GM20431 (cell line): ENCODE measurements around the gene SLC6A7.

Source experiments
- in situ Hi-C: fragments of 300-500 bp; cut with MseI, MboI; formaldehyde crosslinking; loops from one replicate; pipeline ENCODE4 v1.15.0; 2020; ENCODE audit warnings: low sequenced_read_pairs; ENCODE audit not compliant: unreplicated experiment

The SLC6A7 gene

DNA sequence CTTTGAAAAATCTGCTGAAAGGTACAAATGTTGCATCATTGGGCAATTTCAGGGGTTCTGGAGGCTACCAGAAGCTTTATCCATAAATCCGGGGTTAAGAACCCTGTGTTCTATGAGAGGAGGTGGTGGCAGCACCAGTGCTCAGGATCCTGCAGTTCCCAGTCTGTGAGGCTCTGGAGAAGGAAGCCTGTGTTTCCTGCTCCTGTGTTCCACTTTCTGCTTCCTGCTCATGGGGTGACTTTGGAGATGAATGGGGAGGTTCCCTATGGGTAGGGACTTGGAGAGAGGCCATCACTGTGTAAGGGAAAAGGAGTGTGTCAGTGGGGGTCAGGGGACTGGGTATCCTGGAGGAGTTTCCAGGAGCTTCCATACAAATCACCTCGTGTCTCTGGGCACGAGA is 21.0 kb upstream of the SLC6A7 start:
- in situ Hi-C loops, result loop anchor here (10.0 kb wide), 1 partner anchor 46 kb away; no protein-coding TSS in a partner anchor

DNA sequence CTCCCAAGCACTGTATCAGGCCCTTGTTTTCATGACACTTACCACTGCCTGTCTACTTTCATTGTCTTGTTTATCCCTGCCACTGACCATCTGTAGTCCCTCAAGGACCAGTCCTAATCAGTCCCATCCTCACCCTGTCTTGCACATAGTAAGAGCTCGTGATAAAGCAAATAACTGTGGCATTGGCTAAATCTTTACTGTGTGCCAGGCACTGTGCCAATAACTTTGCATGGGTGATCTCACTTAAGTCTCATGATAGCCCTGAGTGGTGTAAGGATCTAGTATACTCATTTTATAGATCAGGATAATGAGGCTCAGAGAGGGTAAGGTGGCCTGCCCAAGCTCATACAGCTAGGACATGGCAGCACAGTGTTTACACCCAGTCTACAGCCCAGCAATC is 17.7 kb upstream of the SLC6A7 start:
- in situ Hi-C loops, result no loop called here

DNA sequence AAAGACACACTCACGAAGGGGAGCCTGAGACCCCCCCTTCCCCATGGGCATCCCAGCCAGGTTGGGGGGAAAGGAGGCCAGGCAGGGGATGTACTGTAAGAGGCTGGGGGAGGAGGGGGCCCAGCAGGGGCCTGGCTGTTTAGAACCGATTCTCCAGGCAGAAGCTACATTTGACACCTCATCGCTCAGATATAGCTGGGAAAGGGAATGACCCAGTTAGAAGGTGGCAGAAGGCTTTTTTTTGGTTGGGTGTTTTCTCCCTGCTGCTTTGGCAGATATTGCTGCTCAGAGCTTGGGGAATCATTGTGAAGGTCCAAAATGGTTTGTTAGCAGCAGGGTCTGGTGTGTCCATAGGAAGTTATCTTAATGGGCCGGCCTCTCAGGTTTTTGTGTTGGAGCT is 17.3 kb upstream of the SLC6A7 start:
- in situ Hi-C loops, result no loop called here

DNA sequence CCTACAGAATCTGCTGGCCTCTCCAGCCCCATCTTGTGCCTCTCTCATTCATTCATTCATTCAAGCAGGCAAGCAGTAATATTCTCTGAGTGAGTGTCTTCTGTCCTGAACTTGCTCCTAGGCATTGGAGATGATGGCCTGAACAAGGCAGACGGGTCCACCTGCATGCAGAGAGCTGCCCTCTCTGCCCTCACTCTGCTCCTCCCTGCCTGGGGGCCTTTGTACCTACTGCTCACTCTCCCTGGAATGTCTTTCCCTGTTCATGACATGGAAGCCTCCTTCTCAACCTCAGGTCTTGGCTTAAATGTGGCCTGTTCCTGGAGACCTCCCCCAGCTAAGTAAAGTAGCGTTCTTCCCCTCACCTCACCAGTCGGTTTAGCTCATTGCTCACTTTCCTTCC is 16.7 kb upstream of the SLC6A7 start:
- in situ Hi-C loops, result no loop called here

DNA sequence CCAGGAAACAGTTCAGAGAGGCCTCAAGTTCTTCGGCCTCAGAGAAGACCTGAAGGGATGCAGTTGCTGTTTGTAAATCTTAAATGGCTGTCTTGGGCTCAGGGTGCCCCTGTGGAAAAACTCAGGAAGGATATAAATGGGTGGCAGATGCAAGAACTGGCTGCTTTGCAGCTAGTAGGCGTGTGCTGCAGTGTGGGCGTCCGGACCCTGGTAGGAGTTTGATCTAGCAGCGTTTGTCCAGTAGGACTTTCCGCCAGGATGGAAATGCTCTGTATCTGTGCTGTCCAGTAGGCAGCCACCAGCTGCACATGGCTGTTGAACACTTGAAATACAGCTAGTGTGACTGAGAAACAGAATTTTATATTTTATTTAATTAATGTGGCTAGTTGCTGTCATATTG is 15.6 kb upstream of the SLC6A7 start:
- in situ Hi-C loops, result no loop called here

DNA sequence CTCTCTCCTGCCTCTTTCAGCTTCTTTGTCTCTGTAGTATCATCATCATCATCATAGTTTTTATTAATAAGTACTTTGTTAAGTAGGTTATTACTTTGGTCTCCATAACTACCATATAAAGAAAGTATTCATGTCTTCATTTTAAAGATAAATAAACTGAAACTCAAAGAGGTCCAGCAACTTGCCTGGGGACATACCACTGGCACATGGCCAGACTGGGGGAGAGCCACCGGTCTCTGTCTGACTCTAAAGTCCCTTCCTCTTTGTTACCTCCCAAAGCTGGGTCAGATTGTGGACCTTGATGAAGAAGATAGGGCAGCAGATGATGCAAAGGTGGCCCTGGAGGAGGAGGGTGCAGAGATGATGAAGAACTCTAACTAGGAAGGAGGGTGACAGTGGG is 14.8 kb upstream of the SLC6A7 start:
- in situ Hi-C loops, result no loop called here

DNA sequence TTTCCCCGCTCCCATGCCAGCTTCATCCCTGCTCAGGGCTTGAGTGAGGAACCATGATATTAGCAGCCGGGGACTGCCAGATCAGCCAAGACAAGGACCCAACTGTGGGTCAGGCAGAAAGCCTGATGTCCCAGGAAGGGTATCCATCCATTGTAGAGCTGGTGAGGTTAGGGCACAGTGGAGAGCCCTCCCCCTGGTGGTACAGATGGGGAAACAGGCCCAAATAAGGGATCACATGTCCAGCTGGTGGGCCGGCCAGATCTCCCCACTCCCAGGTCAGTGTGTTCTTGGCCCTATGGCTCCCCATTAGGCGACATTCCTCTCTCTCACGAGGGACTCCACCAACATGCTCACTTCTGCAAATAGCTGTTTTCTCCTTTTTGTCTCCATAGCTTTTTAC is 14.3 kb upstream of the SLC6A7 start:
- in situ Hi-C loops, result no loop called here

DNA sequence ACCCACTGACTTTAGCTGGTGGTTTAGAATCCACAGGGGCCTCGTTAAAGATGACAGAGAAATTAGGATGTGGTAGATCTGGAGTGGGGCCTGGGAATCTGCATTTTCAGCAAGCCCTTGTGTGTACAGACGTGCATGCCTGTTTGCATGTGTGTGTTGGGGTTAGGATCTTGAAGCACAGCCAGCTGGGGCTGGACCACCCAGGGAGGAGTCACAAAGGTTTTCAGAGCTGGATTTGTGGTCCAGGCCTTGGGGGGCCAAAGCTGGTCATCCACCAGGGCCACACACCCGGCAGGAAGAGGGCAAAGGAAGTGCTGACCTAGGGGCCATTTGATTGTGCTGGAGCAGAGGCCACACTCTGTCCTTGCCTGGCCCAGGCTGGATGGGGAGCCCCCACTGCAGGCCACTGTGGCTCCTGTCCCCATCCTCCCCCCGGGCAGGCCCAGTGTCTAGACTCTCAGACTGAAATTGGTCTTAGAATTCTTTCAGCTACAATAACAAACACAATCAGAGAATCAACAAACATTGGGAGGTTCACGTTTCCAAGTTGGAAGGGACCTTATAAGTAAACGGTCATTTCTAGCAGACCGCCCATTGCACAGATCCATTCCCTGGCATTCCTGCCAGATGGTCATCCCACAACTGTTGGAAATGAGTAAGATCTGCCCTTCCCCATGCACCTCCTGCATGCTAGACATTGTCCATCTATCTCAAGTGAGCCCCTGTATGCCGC is 13.0 kb upstream of the SLC6A7 start:
- in situ Hi-C loops, result no loop called here

DNA sequence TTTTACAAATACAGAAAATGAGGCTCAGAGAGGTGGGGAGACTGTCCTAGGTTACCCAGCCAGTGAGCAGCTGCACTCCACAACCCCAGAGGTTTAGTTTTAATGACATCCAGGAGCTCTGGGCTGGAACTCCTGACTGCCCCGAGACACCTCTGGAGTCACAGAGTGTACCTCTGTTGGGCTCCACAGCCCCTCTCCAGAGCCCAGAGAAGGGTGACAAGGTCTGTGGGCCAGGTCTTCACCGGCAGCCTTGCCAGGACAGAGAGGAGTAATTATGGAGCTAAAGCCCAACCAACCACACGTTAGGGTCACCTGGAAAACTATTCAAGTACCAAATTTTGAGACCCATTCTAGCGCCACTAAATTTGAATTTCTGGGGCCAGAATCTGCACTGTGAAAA is 12.1 kb upstream of the SLC6A7 start:
- in situ Hi-C loops, result no loop called here

DNA sequence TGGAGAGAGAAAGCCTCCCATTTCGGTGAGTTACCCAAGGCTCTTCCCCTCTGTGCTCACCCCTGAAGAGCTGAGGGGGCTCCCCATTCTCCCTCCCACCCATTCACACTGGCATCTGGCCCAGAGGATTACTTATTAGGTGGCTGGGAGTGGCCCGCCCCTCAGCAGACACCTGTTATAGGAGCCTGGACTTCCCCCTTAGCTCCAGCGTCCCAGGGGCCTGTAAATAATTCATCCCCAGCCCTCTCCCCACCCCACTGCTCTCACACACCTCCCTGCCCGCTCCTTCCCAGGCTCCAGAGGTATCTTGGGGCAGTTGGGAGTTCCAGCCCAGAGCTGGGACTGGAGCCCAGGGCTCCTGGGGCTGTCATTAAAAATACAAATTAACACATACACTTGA is 11.6 kb upstream of the SLC6A7 start:
- in situ Hi-C loops, result no loop called here

DNA sequence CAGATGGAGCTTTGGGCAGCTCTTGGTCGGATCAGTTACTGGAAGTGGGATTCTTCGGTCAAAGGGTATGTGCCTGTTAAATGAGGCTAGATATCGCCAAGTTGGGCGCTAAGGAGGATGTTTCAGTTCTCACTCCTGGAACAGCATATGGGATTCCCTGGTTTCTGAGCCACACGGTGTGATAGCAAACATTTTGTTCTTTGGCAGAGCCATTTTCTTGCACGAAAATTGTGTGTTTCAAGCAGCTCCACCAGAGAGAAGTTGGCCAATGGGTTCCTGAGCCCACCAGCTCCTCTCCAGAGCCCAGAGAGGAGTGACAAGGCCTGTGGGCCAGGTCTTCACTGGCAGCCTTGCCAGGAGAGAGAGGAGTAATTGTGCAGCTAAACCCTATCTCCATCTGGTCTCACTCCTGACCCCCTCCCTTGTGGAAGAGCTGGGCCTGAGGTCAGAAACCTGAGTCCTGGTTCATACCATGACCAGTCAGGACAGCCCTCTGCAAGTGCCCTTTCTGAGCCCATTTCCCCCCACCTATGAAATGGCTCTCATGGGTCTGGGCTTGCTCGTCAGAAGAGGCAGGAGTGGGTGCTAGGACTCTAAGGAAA is 10.7 kb upstream of the SLC6A7 start:
- in situ Hi-C loops, result no loop called here

DNA sequence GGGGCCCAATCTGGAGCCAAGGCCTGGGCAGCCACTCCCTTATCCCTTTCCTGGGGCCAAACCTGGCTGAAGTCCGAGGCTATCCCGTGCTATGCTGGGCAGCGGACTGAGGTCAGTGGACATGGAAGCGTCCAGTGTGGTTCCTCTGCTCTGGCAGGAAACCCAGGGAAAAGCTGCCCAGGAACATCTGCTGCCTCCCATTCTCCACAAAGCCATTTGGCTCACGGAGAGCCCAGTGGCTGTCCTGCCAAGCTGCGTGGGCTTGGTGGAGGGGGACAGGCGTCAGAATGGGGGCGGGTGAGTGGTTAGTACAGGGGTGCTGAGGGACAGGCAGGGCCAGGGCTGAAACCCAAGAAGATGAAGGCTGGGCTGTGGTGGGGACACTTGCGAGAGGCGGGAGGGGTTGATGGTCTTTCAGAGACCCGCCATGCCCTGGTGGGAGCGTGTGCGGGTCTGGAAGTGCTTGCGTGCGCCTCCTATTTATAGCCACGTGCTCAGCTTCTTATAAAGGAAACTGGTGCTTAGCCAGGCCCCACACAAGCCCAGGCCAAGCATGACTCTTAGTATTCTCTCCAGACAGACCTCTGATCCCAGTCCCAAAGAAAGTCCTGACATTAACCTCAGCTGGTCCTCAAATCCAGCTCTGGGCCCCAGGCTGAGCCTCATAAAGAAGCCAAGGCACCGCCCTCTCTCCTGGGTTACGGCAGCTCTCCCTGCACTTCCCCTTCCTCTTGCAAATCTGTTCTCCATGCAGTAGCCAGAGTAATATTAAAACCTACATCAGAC is 9.4 kb upstream of the SLC6A7 start:
- in situ Hi-C loops, result no loop called here

DNA sequence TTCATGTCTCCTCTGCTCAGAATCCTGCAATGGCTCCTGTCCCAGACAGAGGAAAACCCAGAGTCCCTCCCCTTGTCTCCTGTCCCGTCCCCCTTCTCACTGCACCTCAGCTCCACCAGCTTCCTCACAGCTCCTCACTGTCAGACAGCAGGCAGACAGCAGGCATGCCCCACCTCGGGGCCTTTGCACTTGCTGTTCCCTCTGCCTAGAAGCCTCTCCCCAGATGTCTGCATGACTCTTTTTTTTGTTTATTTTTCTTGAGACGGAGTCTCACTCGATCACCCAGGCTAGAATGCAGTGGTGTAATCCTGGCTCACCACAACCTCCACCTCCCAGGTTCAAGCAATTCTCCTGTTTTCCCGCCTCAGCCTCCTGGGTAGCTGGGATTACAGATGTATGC is 8.8 kb upstream of the SLC6A7 start:
- in situ Hi-C loops, result no loop called here

DNA sequence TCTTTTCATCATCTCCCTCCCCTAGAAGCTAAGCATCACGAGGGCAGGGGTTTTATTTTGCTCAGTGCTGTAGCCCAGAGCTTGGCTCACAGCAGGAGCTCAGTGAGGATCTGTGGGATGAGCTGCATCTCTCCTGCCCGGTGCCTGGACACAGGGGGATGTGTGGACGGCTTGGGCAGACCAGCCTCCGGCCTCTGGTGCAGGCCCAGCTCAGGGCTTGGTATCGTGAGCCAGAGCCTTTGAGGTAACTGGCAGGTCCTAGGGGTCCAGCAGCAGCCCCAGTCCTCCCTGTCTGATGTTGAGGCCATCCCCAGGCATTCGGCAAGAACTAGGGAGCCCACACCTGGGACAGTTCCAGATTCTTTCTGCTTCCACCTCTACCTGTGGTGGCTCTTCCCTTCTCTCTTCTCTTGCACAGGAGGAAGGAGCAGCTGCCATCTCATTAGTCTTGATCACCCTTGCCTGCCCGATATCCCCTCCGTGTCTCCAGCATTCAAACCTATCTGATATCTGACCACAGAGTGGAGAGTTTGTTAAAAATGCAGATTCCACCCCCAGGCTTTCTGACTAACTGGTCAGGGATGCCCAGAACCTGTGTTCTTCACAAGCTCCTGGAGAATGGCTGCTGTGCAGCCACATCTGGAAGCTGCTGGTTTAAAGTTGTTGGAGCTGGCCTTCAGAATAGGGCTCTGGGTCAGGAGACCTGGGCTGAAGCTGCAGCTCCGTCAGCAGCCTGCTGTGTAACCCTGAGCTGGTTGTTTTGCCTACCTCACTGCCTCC is 7.9 kb upstream of the SLC6A7 start:
- in situ Hi-C loops, result no loop called here

DNA sequence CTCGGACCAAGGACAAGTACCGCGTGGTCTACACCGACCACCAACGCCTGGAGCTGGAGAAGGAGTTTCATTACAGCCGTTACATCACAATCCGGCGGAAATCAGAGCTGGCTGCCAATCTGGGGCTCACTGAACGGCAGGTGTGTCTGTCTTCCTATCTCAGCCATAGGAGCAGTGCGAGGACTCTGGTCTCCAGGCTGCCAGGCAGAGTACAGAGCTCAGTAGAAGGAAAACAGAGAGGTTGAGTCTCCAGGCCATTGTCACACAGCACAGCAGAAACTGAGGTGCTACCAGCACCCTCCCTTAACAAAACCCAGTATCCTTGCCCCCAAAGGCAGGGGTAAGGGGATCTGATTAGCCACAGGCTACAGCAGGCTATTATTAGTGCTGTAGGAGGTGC is 7.1 kb upstream of the SLC6A7 start:
- in situ Hi-C loops, result no loop called here

DNA sequence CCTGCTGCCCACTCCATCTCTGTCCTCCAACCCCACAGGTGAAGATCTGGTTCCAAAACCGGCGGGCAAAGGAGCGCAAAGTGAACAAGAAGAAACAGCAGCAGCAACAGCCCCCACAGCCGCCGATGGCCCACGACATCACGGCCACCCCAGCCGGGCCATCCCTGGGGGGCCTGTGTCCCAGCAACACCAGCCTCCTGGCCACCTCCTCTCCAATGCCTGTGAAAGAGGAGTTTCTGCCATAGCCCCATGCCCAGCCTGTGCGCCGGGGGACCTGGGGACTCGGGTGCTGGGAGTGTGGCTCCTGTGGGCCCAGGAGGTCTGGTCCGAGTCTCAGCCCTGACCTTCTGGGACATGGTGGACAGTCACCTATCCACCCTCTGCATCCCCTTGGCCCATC is 6.4 kb upstream of the SLC6A7 start:
- in situ Hi-C loops, result no loop called here

DNA sequence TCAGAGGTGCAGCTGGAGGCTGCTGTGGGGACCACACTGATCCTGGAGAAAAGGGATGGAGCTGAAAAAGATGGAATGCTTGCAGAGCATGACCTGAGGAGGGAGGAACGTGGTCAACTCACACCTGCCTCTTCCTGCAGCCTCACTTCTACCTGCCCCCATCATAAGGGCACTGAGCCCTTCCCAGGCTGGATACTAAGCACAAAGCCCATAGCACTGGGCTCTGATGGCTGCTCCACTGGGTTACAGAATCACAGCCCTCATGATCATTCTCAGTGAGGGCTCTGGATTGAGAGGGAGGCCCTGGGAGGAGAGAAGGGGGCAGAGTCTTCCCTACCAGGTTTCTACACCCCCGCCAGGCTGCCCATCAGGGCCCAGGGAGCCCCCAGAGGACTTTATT is 5.9 kb upstream of the SLC6A7 start:
- in situ Hi-C loops, result no loop called here

DNA sequence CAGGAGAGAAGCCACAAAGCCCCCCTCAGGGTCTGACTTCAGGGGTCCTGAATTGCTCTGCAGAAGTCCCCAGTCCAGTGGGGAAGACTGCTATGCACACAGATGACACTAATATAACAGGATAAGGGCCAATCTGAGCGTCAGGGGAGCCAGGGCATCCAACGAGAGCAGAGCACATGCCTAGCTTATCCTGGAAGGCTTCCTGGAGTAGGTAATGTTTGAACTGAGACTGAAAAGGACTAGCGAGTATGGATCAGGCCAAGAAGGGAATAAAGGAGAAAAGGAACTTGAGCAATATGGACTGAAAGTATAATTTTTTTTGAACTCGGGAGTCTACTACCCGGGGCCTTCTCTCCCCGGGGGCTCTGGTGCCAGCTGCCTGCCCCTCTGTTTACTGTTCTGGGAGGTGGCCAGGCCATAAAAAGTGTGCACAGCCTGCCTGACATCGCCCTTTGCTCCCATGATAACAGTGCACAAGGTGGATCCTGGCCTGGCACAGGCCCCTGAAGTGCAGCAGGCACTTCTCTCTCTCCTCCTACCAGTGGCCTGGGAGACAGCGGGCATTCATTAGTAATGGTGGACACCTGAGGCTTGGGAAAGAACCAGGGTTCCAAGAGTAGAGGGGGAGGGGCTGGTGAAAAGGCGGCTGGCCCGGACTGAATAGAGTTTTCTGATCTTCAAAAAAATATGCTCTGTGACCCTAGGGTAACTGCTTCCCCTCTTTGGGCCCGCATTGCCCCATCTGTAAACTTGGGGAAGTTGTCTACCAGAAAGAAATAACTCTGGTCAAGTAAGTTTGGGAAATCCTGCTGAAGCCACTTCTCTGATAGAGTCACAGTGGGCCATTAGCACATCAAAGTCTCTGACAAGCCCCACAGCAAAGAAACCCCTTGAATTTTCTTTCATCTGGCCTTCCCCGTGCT is 4.6 kb upstream of the SLC6A7 start:
- in situ Hi-C loops, result no loop called here

DNA sequence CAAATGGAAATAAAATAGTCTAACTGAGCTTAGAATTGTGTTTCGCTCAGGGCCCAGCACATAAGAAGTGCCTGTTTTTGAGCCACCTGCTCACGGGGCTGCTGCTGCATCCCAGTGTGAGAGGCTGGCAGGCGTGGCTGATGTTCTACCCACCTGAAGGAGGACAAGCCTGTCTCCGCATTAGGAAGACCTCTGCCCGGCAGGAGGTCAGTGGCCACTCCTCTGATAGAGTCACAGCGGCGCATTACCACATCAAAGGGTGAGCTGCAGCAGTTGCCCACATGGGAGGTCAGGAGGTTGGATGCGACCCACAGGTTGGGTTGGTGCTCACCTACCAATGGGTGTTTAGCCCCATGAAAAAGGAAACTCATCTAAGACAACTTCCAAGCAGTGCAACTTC is 3.7 kb upstream of the SLC6A7 start:
- in situ Hi-C loops, result no loop called here

DNA sequence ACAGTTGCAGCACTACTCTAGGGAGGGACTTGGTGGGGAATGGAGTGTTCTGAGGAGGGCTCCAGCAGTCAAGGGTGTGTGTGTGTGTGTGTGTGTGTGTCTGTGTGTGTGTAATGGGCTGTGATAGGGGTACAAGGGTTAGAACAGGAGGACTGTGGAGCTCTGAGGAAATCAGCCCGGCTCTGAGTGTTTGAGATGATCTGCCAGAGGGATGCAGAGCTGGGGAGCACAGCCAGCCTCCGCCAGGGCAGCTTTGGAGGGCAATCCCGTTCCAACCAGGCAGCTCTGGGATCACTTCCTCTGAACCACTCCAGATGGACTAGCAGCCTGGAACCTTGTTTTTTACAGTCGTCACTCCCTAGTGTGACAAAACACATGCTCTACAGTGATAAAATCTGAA is 3.0 kb upstream of the SLC6A7 start:
- in situ Hi-C loops, result no loop called here
